IPS-15b (cell line): Measurements from ENCODE around the gene MYL11.
A peak's percentile ranks its signal among the peaks of the same experiment; 100 is the strongest.

Experiments used
- H3K27me3 ChIP-seq: one replicate; pipeline ENCODE4 v1.6.1; 2013; ENCODE audit warnings: low read length; ENCODE audit not compliant: control insufficient read depth, insufficient read depth
- H3K36me3 ChIP-seq: one replicate; pipeline ENCODE4 v1.6.1; 2013; ENCODE audit warnings: low read length; ENCODE audit not compliant: control insufficient read depth, insufficient read depth
- H3K4me1 ChIP-seq: one replicate; pipeline ENCODE4 v1.6.1; 2013; ENCODE audit warnings: mild to moderate bottlenecking, low read length; ENCODE audit not compliant: control insufficient read depth, insufficient read depth
- H3K4me3 ChIP-seq: one replicate; pipeline ENCODE4 v1.5.1; 2013; ENCODE audit warnings: low read depth, low read length
- H3K9ac ChIP-seq: one replicate; pipeline ENCODE4 v1.6.1; 2013; ENCODE audit warnings: low read depth, mild to moderate bottlenecking, low read length
- H3K9me3 ChIP-seq: one replicate; pipeline ENCODE4 v1.6.1; 2013; ENCODE audit warnings: mild to moderate bottlenecking, low read length; ENCODE audit not compliant: control insufficient read depth, insufficient read depth

The MYL11 gene

DNA sequence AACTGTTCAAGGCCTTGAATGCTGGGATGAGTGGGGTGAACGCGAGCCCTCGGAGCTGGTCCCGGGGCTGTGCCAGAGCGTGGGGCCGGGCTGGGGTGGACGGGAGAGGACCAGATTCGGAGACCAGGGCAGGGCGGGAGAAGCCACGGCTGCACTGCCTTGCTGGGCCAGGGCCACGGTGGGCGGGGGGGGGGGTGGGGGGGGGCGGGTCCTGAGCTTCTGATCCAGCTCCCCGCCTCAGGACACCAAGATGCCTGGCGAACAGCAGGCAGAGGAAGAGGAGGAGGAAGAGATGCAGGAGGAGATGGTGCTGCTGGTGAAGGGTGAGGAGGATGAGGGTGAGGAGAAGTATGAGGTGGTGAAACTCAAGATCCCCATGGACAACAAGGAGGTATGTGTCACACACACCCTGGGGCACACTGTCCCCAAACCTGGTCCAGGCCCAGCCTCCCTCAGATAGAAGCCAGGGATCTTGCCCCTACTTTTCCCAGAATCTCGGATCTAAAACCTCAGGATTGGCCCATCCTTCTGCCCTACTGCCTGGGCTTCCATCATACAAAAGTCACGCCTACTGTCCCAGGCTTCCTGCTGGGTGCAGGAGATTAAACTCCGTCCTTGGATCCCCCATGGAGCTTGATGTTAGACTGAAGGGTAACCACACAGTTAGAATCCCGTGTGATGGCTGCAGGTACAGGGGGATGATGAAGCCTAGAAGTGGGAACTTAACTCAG is 33.4 kb downstream of the MYL11 start:
- Histone ChIP-seq H3K4me1 (peaks cover 5% of the 10 kb centered on the region), H3K4me3 (peak overlapping the region; percentile 77), H3K9me3 (no peaks in the 10 kb centered on the region)

DNA sequence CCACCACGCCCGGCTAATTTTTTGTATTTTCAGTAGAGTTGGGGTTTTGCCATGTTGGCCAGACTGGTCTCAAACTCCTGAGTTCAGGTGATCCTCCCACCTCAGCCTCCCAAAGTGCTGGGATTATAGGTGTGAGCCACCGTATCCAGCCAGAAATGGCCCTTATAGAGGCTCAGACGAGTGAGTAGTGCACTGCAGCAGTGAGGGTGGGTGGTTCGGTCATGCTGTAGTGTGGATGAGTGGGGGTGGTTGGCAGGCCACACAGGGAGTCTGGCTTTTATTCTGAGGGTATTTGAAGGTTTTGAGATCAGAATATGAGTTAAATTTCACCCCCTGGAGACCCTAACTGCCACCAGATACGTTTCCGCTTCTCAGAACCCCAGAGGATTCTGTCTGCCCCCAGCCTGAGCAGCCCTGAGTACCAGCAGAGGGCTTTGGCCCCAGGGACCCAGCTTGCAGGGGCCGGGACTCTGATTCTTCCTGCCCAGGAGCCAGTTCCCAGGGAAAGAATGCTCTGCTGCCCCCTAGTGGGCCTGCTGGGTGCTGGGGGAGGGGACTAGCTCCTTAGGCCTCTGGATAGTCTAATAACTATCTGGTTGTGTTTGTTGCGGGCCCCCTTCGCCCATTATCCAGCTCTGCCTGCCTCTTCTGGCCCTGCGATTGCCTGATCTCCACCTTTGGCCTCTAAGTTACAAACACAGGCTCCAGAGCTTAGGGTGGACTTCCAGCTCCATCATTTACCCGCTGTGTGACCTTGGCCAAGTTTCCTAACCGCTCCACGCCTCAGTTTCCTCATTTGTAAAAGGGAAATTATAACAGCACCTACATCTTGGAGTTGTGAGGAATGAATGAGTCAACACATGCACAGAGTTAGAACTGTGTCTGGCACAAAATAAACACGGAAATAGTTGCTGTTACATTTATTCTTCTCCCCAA is 34.8 kb downstream of the MYL11 start:
- Histone ChIP-seq H3K36me3 (no peaks in the 10 kb centered on the region), H3K9me3 (no peaks in the 10 kb centered on the region), H3K4me1 (peaks cover 5% of the 10 kb centered on the region), H3K27me3 (no peaks in the 10 kb centered on the region), H3K9ac (no peak overlapping the region), H3K4me3 (no peak overlapping the region)

More for the DNA sequence above, 33.4 kb downstream of the MYL11 start:
- no peaks in the 10 kb centered on the region for H3K36me3 ChIP-seq
- peak overlapping the region; percentile 76 for H3K9ac ChIP-seq
- no peaks in the 10 kb centered on the region for H3K27me3 ChIP-seq

DNA sequence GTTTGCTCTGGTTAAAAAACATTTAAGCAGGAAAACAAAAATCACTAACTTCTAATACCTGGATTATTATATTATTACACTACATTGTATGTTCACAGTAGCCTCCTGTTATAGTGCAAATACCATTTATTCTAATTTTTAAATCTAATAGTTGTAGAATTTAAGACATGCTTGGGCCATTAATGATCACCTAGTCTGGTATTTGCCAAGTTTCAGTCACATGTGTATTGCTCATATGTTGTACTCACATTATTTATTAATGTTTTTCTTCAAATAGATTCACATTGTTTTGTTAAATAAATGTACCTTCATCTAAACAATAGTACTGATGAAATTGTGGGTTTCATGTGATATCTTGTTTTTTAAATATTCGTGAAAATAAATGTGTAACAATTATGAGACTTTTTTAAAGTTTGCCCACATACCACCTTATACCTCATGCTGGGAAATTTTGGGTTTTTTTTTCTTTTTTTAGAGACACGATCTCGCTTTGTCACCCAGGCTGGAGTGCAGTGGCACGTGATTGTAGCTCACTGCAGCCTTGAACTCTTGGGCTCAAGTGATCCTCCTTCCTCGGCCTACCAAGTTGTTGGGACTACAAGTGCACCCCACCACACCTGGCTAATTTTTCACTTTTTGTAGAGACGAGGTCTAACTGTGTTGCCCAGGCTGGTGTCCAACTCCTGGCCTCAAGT is 38.7 kb downstream of the MYL11 start:
- Histone ChIP-seq H3K36me3 (no peaks in the 10 kb centered on the region), H3K27me3 (no peaks in the 10 kb centered on the region), H3K9ac (no peak overlapping the region), H3K9me3 (no peaks in the 10 kb centered on the region), H3K4me1 (peaks cover 4% of the 10 kb centered on the region), H3K4me3 (no peak overlapping the region)

DNA sequence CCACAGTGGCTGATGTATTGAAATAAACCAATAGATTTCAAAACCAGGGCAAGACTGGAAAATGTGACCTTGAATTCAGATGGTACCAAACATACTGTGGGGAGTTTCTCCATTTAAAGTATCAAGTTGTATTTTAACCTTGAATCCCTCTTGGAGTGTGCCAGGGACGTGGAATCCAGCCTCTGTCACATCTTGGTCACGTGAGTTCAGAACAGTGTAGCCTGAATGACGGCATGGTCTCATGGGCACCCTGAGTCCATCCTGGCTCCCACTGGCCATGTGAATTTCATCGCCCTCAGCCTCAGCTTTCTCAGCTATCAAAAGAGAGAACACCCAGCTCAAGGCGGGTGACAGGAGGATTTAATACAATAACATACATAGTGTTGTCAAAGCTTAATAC is 39.6 kb downstream of the MYL11 start:
- peaks cover 5% of the 10 kb centered on the region for H3K4me1 ChIP-seq
- H3K9ac ChIP-seq, result no peak overlapping the region
- H3K9me3 ChIP-seq, result no peaks in the 10 kb centered on the region
- no peaks in the 10 kb centered on the region for H3K36me3 ChIP-seq
- no peaks in the 10 kb centered on the region for H3K27me3 ChIP-seq
- H3K4me3 ChIP-seq, result no peak overlapping the region

DNA sequence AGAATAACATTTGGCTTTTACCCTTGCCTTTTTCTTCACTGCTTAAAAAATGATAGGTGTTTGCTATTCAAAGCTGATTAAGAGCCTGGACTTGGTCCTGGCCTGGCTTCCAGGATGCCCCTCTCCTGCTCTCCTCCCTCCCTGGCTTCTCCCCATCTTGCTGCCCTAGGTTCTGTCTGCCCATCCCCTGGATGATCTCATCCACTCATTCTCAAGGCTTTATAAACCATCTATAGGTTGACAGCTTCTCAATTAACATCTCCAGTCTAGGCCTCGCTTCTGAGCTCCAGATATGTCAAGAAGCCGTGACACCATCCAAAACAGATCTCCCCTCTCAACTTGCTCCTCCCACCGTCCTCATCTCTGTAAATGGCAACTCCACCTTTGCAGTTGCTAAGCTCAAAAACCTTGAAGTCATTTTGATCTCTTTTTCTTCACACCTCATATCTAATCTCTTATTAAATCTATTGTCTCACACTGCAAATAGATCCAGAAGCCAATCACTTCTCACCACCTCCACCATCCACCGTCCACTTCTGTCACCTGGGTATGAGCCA is 41.5 kb downstream of the MYL11 start:
- Histone ChIP-seq H3K9me3 (no peaks in the 10 kb centered on the region), H3K4me3 (no peak overlapping the region), H3K36me3 (no peaks in the 10 kb centered on the region), H3K27me3 (no peaks in the 10 kb centered on the region), H3K4me1 (peaks cover 4% of the 10 kb centered on the region), H3K9ac (no peak overlapping the region)

DNA sequence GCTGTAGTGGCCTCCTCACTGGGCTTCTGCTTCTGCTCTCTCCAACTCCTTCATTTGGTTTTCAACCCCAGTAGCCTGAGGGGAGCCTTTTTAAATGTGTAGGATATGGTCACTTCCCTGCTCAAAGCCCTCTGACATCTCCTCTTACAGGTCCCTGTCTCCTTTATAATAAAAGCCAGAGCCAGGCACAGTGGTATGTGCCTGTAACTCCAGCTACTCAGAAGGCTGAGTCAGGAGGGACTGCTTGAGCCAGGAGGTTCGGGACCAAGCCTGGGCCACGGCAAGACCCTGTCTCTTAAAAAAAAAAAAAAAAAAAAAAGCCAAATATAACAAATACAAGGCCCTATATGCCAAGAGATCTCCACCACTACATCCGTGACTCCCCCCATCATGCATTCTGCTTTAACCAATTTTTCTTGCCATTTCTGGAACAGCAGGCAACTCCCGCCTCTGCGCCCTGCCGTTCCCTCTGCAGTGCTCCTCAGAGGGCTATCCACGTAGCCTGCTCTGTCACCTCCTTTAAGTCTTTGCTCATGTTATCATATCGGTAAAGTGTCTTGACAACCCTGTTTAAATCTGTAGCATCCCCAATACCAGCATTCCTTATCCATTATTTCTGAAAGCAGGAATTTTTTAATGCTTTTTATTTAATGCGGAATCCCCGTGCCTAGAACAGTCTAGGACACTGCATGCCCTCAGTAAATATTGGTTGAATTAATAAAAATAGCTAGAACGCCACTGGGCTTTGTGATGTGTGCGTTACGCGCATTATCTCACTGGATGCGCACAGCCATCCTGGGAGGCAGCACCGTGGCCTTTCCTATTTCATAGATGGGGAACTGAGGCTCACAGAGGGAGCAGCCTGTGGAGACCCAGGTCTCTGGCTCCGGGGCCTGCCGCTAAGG is 42.3 kb downstream of the MYL11 start:
- no peaks in the 10 kb centered on the region for H3K9me3 ChIP-seq
- H3K36me3 ChIP-seq, result peaks cover under 1% of the 10 kb centered on the region
- no peaks in the 10 kb centered on the region for H3K27me3 ChIP-seq
- peaks cover 4% of the 10 kb centered on the region for H3K4me1 ChIP-seq
- peak overlapping the region; percentile 58 for H3K4me3 ChIP-seq
- no peak overlapping the region for H3K9ac ChIP-seq

DNA sequence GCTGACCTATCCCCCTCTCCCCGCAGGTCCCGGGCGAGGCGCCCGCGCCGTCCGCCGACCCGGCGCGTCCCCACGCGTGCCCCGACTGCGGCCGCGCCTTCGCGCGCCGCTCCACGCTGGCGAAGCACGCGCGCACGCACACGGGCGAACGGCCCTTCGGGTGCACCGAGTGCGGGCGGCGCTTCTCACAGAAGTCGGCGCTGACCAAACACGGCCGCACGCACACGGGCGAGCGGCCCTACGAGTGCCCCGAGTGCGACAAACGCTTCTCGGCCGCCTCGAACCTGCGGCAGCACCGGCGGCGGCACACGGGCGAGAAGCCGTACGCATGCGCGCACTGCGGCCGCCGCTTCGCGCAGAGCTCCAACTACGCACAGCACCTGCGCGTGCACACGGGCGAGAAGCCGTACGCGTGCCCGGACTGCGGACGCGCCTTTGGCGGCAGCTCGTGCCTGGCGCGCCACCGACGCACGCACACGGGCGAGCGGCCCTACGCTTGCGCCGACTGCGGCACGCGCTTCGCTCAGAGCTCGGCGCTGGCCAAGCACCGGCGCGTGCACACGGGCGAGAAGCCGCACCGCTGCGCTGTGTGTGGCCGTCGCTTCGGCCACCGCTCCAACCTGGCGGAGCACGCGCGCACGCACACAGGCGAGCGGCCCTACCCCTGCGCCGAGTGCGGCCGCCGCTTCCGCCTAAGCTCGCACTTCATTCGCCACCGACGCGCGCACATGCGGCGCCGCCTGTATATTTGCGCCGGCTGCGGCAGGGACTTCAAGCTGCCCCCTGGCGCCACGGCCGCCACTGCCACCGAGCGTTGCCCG is 43.1 kb downstream of the MYL11 start:
- Histone ChIP-seq H3K27me3 (no peaks in the 10 kb centered on the region), H3K4me1 (peaks cover 4% of the 10 kb centered on the region), H3K4me3 (peak overlapping the region; percentile 58), H3K9me3 (no peaks in the 10 kb centered on the region), H3K36me3 (peaks cover 4% of the 10 kb centered on the region), H3K9ac (peak overlapping the region; percentile 49)

DNA sequence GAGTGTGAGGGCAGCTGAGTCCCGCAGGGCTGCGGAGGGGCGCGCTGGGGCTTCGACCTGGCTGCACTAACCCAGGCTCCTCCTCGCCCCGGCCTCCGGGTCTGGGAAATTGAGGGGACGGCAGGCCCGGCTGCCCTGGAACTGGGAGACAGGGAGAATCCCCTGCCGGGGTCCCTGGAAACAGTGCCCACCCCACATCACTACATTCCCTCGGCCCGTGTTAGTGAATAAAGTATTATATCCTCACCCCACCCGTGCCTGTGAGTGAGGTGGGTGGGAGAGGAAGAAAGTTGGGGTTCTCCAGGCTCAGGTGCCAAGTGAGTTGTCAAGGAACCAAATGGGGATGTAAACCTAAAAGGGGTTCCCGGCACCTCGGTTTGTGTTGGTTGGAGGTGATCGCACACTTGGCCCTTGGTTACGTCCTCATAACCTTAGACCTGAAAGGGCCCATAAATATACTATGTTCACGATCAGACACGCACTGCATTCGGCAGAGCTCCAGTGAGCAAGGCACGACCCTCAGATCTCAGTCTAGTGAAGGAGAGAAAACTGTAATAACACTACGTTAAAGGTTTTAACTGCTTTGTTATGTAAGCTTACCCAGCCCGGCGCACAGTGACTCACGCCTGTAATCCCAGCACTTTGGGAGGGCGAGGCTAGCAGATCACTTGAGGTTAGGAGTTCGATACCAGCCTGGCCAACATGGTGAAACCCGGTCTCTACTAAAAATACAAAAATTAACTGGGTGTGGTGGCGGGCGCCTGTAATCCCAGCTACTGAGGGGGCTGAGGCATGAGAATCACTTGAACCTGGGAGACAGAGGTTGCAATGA is 44.0 kb downstream of the MYL11 start:
- H3K9ac ChIP-seq, result peak overlapping the region; percentile 49

DNA sequence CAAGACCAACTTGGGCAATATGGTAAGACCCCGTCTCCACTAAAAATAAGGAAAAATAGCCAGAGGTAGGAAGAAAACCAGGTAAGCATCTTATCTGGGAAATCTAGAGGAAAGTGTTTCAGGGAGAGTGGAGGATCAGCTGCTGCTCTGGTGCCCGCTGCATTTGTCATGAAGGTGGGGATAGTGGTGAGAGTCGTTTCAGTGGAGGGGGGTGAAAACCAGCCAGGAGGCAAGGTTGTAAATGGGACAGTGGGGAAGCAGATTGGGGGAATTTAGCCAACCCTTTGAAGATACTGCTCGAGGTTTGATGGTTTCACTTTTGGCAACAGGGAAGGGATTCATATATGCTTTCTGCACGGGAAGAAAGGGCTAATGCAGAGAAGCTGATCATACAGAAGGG is 46.4 kb downstream of the MYL11 start:
- Histone ChIP-seq H3K9me3 (no peaks in the 10 kb centered on the region), H3K36me3 (peaks cover 21% of the 10 kb centered on the region)

More for the DNA sequence above, 44.0 kb downstream of the MYL11 start:
- H3K9me3 ChIP-seq, result no peaks in the 10 kb centered on the region
- peaks cover 4% of the 10 kb centered on the region for H3K4me1 ChIP-seq
- peak overlapping the region; percentile 58 for H3K4me3 ChIP-seq
- peaks cover 7% of the 10 kb centered on the region for H3K36me3 ChIP-seq
- H3K27me3 ChIP-seq, result no peaks in the 10 kb centered on the region

More for the DNA sequence above, 46.4 kb downstream of the MYL11 start:
- H3K27me3 ChIP-seq, result no peaks in the 10 kb centered on the region
- peaks cover 4% of the 10 kb centered on the region for H3K4me1 ChIP-seq
- H3K9ac ChIP-seq, result no peak overlapping the region
- no peak overlapping the region for H3K4me3 ChIP-seq
